ENCODE measurements around the gene ITFG2. TPM values are rescaled to one million over a fixed set of nuclear protein-coding genes. Genes with fewer than 3 reads are reported as not detected.

Gene ITFG2
- total and polyA plus RNA-seq, 2 experiments from 2014 or later = 17.3 to 32.6 TPM

DNA sequence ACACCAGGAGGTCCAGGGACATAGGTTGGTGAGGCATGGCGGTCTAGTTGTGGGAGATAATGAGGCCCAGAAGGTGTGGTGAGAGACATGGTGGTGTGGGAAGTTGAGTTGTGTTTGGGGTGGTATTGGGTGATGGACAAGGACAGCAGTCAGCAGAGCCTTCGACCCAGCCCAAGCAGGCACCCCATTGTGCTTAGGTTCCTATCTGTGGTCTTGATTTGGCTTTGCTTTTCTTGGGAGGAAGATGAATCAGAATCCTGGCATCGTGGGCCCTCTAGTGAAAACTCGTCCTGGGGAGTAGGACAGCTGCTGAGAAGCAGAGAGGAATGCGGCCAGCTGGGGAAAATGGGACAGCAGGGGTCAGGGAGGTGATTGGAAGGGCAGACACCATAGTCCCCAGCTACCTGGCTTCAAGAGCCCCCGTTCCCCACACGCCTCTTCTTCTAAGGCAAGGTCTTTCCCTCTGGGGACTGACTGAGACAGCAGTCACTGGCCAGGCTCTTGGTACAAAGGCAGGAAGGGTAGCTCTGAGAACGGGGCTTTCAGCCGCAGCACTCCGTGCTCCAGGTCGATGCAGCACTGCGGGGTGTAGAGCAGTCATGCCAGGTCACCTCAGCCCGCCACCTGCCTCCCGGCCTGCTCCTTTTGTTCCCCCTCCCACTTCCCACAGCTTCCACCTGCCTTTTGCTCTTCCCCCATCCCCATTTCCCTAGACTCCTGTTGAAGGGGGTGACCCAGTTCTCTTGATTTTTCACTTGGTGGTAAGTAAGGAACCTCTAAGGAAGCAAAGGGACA, 14.4 kb downstream of the ITFG2 start:
- Mint-ChIP-seq H3K27ac (no peak overlapping the region), H3K4me1 (peaks cover 33% of the 10 kb centered on the region), H3K27me3 (ENCODE audit: insufficient read depth, low read depth, poor library complexity) (peaks cover 5% of the 10 kb centered on the region), H3K9me3 (no peaks in the 10 kb centered on the region), H3K4me3 (no peak overlapping the region), H3K36me3 (ENCODE audit: low read depth) (peaks cover 65% of the 10 kb centered on the region)
- Histone ChIP-seq H3K36me3 (ENCODE audit: insufficient read depth) (peaks cover 28% of the 10 kb centered on the region), H4K20me1 (replicated peaks; ENCODE audit: insufficient read depth) (peaks cover 8% of the 10 kb centered on the region; the same call in 1 of the 2 replicates), H3K79me2 (replicated peaks; ENCODE audit: insufficient read depth) (no peaks in the 10 kb centered on the region), H3K4me3 (no peak overlapping the region), H3K27ac (ENCODE audit: low read depth) (no peak overlapping the region), H3K4me2 (no peak overlapping the region), H3K9me2 (ENCODE audit: insufficient read depth) (no peaks in the 10 kb centered on the region), H3K27me3 (ENCODE audit: insufficient read depth) (no peaks in the 10 kb centered on the region), H3F3A (replicated peaks; ENCODE audit: low read depth) (peaks cover 5% of the 10 kb centered on the region; the same call in 1 of the 2 replicates), H2AFZ (no peak overlapping the region), H3K4me1 (ENCODE audit: insufficient read depth) (peaks cover 9% of the 10 kb centered on the region)
- TF ChIP-seq POLR2AphosphoS5 (IDR thresholded peaks at IDR 0.05; ENCODE audit: low read depth) = no peak
- TF ChIP-seq STAT1 (IDR thresholded peaks at IDR 0.05; ENCODE audit: unreplicated experiment) = no peak
- no peak for TF ChIP-seq EZH2phosphoT487 (IDR thresholded peaks at IDR 0.05; ENCODE audit: unreplicated experiment)
- no peak for TF ChIP-seq REST (IDR thresholded peaks at IDR 0.05; ENCODE audit: unreplicated experiment)
- TF ChIP-seq ZNF331 (CRISPR knock-in tag; IDR thresholded peaks at IDR 0.05; ENCODE audit: low read depth) = no peak
- TF ChIP-seq ETS1 (IDR thresholded peaks at IDR 0.05) = no peak
- no peak for TF ChIP-seq EZH2 (IDR thresholded peaks at IDR 0.05; ENCODE audit: low read depth, unreplicated experiment)
- no peak for TF ChIP-seq CREB1 (CRISPR knock-in tag; IDR thresholded peaks at IDR 0.05; ENCODE audit: low read depth)
- TF ChIP-seq NANOG (IDR thresholded peaks at IDR 0.05; ENCODE audit: borderline replicate concordance) = no peak
- TF ChIP-seq CTCF (conservative IDR thresholded peaks at IDR 0.05; ENCODE audit: low read depth in 2 of 2) = no peak
- no peak for TF ChIP-seq ZNF462 (CRISPR knock-in tag; IDR thresholded peaks at IDR 0.05)
- TF ChIP-seq JUNB (IDR thresholded peaks at IDR 0.05; ENCODE audit: unreplicated experiment) = no peak
- no peak for TF ChIP-seq ZNF114 (CRISPR knock-in tag; IDR thresholded peaks at IDR 0.05)
- no peak for DNase-seq (ENCODE audit: low spot score)
- ATAC-seq = peak; percentile 33

All from GM23338 (cell line).